HG03064 (cell line): ENCODE results near the gene CYBC1.
"Not testable (repeated sequence)": the region's sequence is repeated elsewhere in the genome, so short reads cannot be mapped to it uniquely, and the experiment has no call there.

Experiments
- ATAC-seq: cut with Tn5 transposase; IDR thresholded peaks from one replicate; pipeline ENCODE4 v1.9.1; 2021; ENCODE audit warnings: low read depth; ENCODE audit not compliant: unreplicated experiment

The CYBC1 gene

GRCh38 chr17:82479602-82480001, 29.1 kb upstream of the CYBC1 start:
- ATAC-seq = no peak

GRCh38 chr17:82477934-82478333, 27.4 kb upstream of the CYBC1 start:
- no peak for ATAC-seq

DNA sequence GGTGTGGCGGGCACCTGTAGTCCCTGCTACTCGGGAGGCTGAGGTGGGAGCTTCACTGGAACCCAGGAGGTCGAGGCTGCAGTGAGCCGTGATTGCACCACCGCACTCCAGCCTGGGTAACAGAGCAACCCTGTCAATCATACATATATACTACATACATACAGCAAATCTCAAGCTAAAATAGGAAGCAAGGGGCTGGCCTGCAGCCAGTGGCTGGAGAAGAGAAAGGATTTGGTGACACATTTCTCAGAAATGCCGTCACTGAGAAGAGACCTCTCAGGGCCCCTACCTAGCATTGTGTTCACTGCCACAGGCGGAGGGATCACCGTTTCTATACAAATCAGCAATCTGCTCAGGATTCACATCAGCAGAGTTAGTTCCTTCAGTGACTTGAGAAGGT, 24.9 kb upstream of the CYBC1 start:
- ATAC-seq = no peak

- no peak for ATAC-seq
Measured at GRCh38 chr17:82474223-82475010, 23.9 kb upstream of the CYBC1 start.

- ATAC-seq = no peak
Measured at GRCh38 chr17:82470065-82470464, 19.5 kb upstream of the CYBC1 start.

GRCh38 chr17:82468692-82469091, 18.1 kb upstream of the CYBC1 start:
- no peak for ATAC-seq

- ATAC-seq = no peak
Measured at GRCh38 chr17:82465023-82465603, 14.6 kb upstream of the CYBC1 start.

GRCh38 chr17:82464567-82464929, 14.0 kb upstream of the CYBC1 start:
- ATAC-seq = no peak

GRCh38 chr17:82463925-82464566, 13.5 kb upstream of the CYBC1 start:
- no peak for ATAC-seq

- no peak for ATAC-seq
Measured at GRCh38 chr17:82463391-82463790, 12.8 kb upstream of the CYBC1 start.

DNA sequence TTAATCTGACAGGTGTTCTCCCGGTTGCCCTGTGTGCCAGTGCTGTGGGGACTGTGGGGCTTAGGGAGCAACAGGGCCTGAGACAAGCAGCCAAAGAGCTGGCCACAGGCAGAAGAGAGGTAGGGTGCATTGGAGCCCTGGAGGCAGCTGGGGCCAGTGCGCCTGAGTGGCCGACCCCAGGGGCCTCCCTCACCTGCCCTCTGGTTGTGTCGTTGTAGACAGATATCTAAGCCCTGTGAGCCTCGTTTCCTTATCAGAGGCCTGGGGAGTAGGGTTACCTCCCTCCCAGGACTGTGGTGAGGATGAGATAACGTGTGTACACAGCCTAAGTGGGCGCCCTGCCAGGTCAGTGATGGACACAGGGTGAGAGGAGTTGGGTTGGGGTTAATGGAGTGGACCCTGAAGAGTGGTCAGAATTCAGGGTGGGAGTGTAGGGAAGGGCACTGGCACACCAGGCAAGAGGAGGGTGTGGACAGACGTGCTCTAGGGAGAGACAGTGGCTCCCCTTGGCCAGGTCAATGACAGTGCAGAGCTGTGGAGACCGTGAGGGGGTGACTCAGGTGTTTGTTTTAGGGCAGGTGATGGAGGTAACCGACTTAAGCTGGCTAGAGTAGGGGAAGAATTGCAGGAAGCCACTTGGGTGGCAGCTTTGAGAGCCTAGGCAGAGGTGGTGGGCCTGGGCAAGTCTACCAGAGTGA, 11.4 kb upstream of the CYBC1 start:
- ATAC-seq = no peak

DNA sequence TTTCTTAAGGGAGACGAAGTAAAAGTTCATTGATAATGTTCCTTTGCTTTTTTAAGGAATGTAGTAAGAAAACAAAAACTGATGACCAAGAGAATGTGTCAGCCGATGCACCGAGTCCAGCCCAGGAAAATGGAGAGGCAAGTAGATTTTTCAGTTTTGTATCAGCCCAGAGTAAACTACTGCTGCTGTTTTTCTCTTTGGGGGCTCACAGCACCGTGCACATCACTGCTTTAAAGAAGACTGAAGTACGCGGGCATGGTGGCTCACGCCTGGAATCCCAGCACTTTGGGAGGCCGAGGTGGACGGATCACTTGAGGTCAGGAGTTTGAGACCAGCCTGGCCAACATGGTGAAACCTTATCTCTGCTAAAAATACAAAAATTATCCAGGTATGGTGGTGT, 9.4 kb upstream of the CYBC1 start:
- ATAC-seq = not testable (repeated sequence)

DNA sequence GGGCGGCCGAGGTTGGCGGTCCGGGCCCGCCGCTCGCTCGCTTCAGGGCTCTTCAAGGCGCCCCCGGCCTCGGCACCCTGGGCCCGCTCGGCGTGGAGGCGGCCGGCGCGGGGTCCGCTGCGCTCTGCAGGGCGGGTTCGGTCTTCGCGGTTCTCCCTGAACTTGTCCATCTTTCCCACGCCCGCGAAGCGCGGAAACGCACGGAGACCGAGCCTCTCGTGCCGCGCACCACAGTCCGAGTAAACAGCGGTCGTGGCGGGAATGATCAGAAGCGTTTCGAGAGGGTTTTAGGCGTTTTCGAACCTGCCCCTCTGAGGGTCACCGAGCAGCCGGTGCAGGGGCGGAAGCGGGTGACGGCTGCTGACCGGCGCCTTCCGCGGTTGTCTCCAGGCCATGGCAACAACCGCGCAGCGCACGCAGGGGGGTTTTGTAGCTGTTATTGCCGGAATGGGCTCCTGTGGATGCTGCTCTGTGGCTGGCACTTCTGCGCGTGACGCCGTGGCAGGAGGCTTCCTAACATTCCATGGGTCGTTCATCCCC, 8.4 kb upstream of the CYBC1 start:
- peak; percentile 11 for ATAC-seq

GRCh38 chr17:82458179-82458884, 7.8 kb upstream of the CYBC1 start, which contains the start of gene NARF:
Gene NARF, plus strand, starts transcription at chr17:82458741. Its CDS starts 63 bp downstream, at chr17:82458804.
- ATAC-seq = peak; percentile 86

DNA sequence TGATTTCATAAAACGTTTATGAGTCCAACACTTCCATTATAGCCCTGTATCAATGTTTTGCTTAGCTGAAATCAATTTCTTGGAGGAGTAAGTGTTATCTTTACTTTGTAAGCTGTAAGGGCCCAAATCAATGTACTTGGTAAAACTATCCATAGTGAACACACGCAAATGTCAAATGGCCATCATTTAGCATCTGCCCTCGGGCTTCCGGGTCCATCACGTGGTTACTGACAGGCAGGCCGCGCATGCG, 7.3 kb upstream of the CYBC1 start:
- no peak for ATAC-seq

- ATAC-seq = no peak
Measured at GRCh38 chr17:82457073-82457928, 6.7 kb upstream of the CYBC1 start.

DNA sequence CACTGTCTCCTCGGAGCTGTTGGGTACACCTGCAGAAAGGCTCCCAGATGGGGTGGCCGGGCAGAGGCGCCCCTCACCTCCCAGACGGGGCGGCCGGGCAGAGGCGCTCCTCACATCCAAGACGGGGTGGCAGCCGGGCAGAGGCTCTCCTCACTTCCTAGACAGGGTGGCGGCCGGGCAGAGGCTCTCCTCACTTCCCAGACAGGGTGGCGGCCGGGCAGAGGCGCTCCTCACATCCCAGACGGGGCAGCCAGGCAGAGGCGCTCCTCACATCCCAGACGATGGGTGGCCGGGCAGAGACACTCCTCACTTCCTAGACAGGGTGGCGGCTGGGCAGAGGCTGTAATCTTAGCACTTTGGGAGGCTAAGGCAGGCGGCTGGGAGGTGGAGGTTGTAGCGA, 3.2 kb upstream of the CYBC1 start:
- ATAC-seq = not testable (repeated sequence)

GRCh38 chr17:82453151-82453550, 2.6 kb upstream of the CYBC1 start:
- not testable (repeated sequence) for ATAC-seq

GRCh38 chr17:82452162-82452561, 1.6 kb upstream of the CYBC1 start:
- no peak for ATAC-seq

DNA sequence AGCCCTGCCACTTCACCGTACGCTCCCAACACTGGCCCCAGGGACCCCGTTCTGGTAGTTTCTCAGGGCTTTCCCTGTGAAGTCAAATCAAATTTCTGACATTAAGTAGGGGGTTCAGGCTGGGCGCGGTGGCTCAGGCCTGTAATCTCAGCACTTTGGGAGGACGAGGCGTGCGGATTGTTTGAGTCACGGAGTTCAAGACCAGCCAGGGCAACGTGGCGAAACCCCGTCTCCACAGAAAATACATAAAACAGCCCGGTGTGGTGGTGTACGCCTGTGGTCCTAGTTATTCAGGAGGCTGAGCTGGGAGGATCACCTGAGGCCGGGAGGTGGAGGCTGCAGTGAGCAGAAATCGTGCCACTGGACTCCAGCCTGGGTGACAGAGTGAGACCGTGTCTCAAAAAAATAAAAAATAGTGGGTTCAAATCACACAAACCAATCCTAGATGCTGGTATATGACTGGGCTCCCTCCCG, 632 bp downstream of the CYBC1 start:
- peak; percentile 10 for ATAC-seq
